Muscle layer of duodenum (tissue), 2 donors: ENCODE data around the gene SHD.

Experiments used
- H3K27ac ChIP-seq: one replicate; pipeline ENCODE4 v1.7.0; 2013; ENCODE audit warnings: mild to moderate bottlenecking, low read length
- H3K27me3 ChIP-seq: one replicate; pipeline ENCODE4 v1.7.0; 2013; ENCODE audit warnings: low read depth, mild to moderate bottlenecking, control low read depth, low read length
- H3K36me3 ChIP-seq, 2 donors: one replicate each; pipeline ENCODE4 v1.7.0; 2013; ENCODE audit warnings: low read length in 2 of 2, control low read depth in 1 of 2, mild to moderate bottlenecking in 1 of 2; ENCODE audit not compliant: insufficient read depth in 2 of 2, control insufficient read depth in 1 of 2
- H3K4me1 ChIP-seq, 2 donors: one replicate each; pipeline ENCODE4 v1.7.0; 2013; ENCODE audit warnings: low read length in 2 of 2, mild to moderate bottlenecking in 2 of 2, control low read depth in 1 of 2, moderate library complexity in 1 of 2; ENCODE audit not compliant: insufficient read depth in 2 of 2, control insufficient read depth in 1 of 2
- H3K4me3 ChIP-seq, 2 donors: one replicate each; pipeline ENCODE4 v1.7.0; 2013; ENCODE audit warnings: low read length in 2 of 2, low read depth in 1 of 2, mild to moderate bottlenecking in 1 of 2
- H3K9me3 ChIP-seq, 2 donors: one replicate each; pipeline ENCODE4 v1.7.0; 2013; ENCODE audit warnings: low read length in 2 of 2, control low read depth in 1 of 2, mild to moderate bottlenecking in 1 of 2; ENCODE audit not compliant: control insufficient read depth in 1 of 2
- donor health status: healthy.

Gene SHD

GRCh38 chr19:4334929-4335570 is 56.0 kb downstream of the SHD start:
- no peak overlapping the region for H3K4me3 ChIP-seq
- no peaks in the 10 kb centered on the region for H3K4me1 ChIP-seq
- no peaks in the 10 kb centered on the region for H3K36me3 ChIP-seq
- no peaks in the 10 kb centered on the region for H3K27me3 ChIP-seq
- no peaks in the 10 kb centered on the region for H3K9me3 ChIP-seq
- no peak overlapping the region for H3K27ac ChIP-seq

GRCh38 chr19:4337906-4338440 is 58.9 kb downstream of the SHD start:
- Histone ChIP-seq H3K9me3 (no peaks in the 10 kb centered on the region), H3K4me3 (peak overlapping the region; percentile 53 to 55), H3K4me1 (peaks cover 0 to 4% of the 10 kb centered on the region in 2 donors), H3K27ac (peak overlapping the region; percentile 61), H3K27me3 (no peaks in the 10 kb centered on the region), H3K36me3 (no peaks in the 10 kb centered on the region)

GRCh38 chr19:4338441-4339355 is 59.6 kb downstream of the SHD start, which contains the start of gene STAP2:
Gene STAP2, minus strand, starts transcription at chr19:4338827. Its CDS starts 74 bp downstream, at chr19:4338753.
- peaks cover 0 to 4% of the 10 kb centered on the region in 2 donors for H3K4me1 ChIP-seq
- peak within 1 kb of the TSS; percentile 53 to 55 for H3K4me3 ChIP-seq
- H3K9me3 ChIP-seq, result no peaks in the 10 kb centered on the region
- H3K27ac ChIP-seq, result peak within 1 kb of the TSS; percentile 61
- H3K27me3 ChIP-seq, result no peaks in the 10 kb centered on the region
- H3K36me3 ChIP-seq, result no peaks in the 10 kb centered on the region
